Measurements from ENCODE around the gene RELN. TPM values are rescaled to one million over a fixed set of nuclear protein-coding genes. Genes with fewer than 3 reads are reported as not detected.

RELN gene
- total RNA-seq, 1 experiment from 2014 or later = 0.20 TPM

- TF ChIP-seq ATF1 (CRISPR knock-in tag; IDR thresholded peaks at IDR 0.05) = no peak
- TF ChIP-seq ZNF138 (CRISPR knock-in tag; conservative IDR thresholded peaks at IDR 0.05) = no peak
- no peak for TF ChIP-seq NR3C1 (CRISPR knock-in tag; conservative IDR thresholded peaks at IDR 0.05; ENCODE audit: low read depth)
- no peak for TF ChIP-seq ZNF281 (CRISPR knock-in tag; IDR thresholded peaks at IDR 0.05)
- no peak for TF ChIP-seq MLX (CRISPR knock-in tag; IDR thresholded peaks at IDR 0.05)
- no peak for TF ChIP-seq IRF2 (CRISPR knock-in tag; IDR thresholded peaks at IDR 0.05; ENCODE audit: borderline replicate concordance, low read depth)
- no peak for TF ChIP-seq AFF4 (CRISPR knock-in tag; IDR thresholded peaks at IDR 0.05; ENCODE audit: borderline replicate concordance)
- no peak for TF ChIP-seq RORB (CRISPR knock-in tag; IDR thresholded peaks at IDR 0.05)
- no peak for TF ChIP-seq ATF2 (CRISPR knock-in tag; IDR thresholded peaks at IDR 0.05; ENCODE audit: borderline replicate concordance, low read depth)
- TF ChIP-seq FOXJ3 (CRISPR knock-in tag; IDR thresholded peaks at IDR 0.05; ENCODE audit: borderline replicate concordance) = no peak
- no peak for TF ChIP-seq KAT7 (CRISPR knock-in tag; IDR thresholded peaks at IDR 0.05; ENCODE audit: borderline replicate concordance)
Measured at GRCh38 chr7:103637726-103638125, 351.7 kb downstream of the RELN start (continued).

- Mint-ChIP-seq H3K4me3 (no peak overlapping the region), H3K27ac (no peak overlapping the region), H3K4me1 (no peaks in the 10 kb centered on the region), H3K27me3 (ENCODE audit: low read depth) (no peaks in the 10 kb centered on the region), H3K36me3 (no peaks in the 10 kb centered on the region), H3K9me3 (no peaks in the 10 kb centered on the region)
- ChIA-PET CTCF (no interaction called here), POLR2A (no interaction called here)
- TF ChIP-seq FOXP1 (CRISPR knock-in tag; IDR thresholded peaks at IDR 0.05; ENCODE audit: borderline replicate concordance) = no peak
- DNase-seq (ENCODE audit: low spot score) (no peak), ATAC-seq (no peak)
Measured at GRCh38 chr7:103637094-103637493, 352.4 kb downstream of the RELN start.

GRCh38 chr7:103636153-103636552, 353.3 kb downstream of the RELN start:
- ChIA-PET CTCF (no interaction called here), POLR2A (no interaction called here)
- no peaks in the 10 kb centered on the region for H3K27me3 Mint-ChIP-seq (ENCODE audit: low read depth)
- TF ChIP-seq NFATC4 (CRISPR knock-in tag; IDR thresholded peaks at IDR 0.05) (no peak), JAZF1 (CRISPR knock-in tag; IDR thresholded peaks at IDR 0.05) (no peak), FOXK1 (CRISPR knock-in tag; IDR thresholded peaks at IDR 0.05) (no peak), E2F5 (CRISPR knock-in tag; IDR thresholded peaks at IDR 0.05) (no peak), OVOL2 (CRISPR knock-in tag; IDR thresholded peaks at IDR 0.05; ENCODE audit: borderline replicate concordance) (no peak), NR1H2 (CRISPR knock-in tag; IDR thresholded peaks at IDR 0.05) (no peak), ESRRA (CRISPR knock-in tag; IDR thresholded peaks at IDR 0.05; ENCODE audit: borderline replicate concordance) (no peak)
- H3K9me3 Mint-ChIP-seq = no peaks in the 10 kb centered on the region
- no peak for DNase-seq (ENCODE audit: low spot score)
- peak; percentile 48; the same call in 1 of the 2 replicates for ATAC-seq
- H3K36me3 Mint-ChIP-seq = no peaks in the 10 kb centered on the region
- no peak overlapping the region for H3K27ac Mint-ChIP-seq
- H3K4me3 Mint-ChIP-seq = no peak overlapping the region
- no peaks in the 10 kb centered on the region for H3K4me1 Mint-ChIP-seq
